Measurements from ENCODE around the gene VOPP1. TPM values are rescaled to one million over a fixed set of nuclear protein-coding genes. Genes with fewer than 3 reads are reported as not detected.

VOPP1 gene
- total RNA-seq, 1 donor from 2014 or later, result 50.7 TPM

GRCh38 chr7:55563596-55564325 lies 8.5 kb downstream of the VOPP1 start:
- H3K4me3 Mint-ChIP-seq, result no peak overlapping the region
- H3K4me1 Mint-ChIP-seq, result peaks cover 30% of the 10 kb centered on the region
- no peaks in the 10 kb centered on the region for H3K9me3 Mint-ChIP-seq
- H3K27ac Mint-ChIP-seq (ENCODE audit: unreplicated experiment), result no peak overlapping the region
- H3K36me3 Mint-ChIP-seq (ENCODE audit: low read depth), result no peaks in the 10 kb centered on the region
- H3K27me3 Mint-ChIP-seq (ENCODE audit: low read depth), result no peaks in the 10 kb centered on the region
- TF ChIP-seq CTCF (conservative IDR thresholded peaks at IDR 0.05), result no peak
- DNase-seq (ENCODE audit: low read depth, low spot score), result no peak

- no peaks in the 10 kb centered on the region for H3K27me3 Mint-ChIP-seq (ENCODE audit: low read depth)
- H3K36me3 Mint-ChIP-seq (ENCODE audit: low read depth), result no peaks in the 10 kb centered on the region
- H3K27ac Mint-ChIP-seq (ENCODE audit: unreplicated experiment), result no peak overlapping the region
- H3K4me1 Mint-ChIP-seq, result peaks cover 34% of the 10 kb centered on the region
- H3K9me3 Mint-ChIP-seq, result no peaks in the 10 kb centered on the region
- no peak overlapping the region for H3K4me3 Mint-ChIP-seq
- DNase-seq (ENCODE audit: low read depth, low spot score), result no peak
- TF ChIP-seq CTCF (conservative IDR thresholded peaks at IDR 0.05), result no peak
These were observed 10.6 kb downstream of the VOPP1 start for GRCh38 chr7:55561690-55562089.

DNA sequence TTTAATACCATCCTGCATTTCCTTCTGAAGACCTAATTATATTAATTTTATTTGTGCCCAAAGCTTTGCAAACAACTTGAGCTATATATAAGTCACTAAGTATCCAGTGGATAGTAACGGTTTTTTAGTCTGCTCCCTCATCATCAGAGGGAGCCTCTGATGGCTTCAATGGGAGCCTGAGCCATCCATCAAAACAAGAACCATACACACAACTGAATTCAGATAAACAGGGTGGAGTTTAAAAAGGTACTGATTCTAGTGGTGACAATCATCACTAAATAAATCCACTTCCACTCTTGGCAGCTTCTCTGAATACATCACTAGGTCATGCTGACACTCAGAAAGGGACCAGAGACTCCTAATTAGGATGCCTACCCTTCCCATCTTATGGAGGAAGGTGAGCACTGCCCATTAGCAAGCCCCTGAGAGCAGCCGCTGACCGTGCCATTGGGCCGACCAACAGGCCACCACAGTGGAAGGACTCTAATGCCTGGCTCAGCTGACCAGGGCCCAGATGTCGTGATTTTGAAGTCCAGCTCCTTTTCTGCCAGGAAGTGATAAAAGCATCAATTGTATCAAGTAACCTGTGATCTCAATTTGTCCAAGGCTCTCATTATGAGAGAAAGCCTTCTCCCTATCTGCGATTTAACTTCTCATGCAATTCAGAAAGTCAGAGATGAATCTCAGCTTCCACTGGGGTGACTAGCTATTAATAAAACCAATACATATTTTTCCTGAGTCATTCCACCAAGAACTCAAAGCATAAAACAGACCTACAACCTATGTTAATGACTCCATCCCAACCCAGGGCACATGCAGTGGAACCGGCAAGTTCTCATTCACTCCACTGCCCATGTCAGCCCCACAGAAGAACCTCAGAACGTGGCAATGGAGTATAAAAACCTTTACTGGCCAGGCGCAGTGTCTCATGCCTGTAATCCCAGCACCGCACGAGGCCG lies 13.1 kb downstream of the VOPP1 start:
- H3K4me3 Mint-ChIP-seq, result no peak overlapping the region
- no peaks in the 10 kb centered on the region for H3K27me3 Mint-ChIP-seq (ENCODE audit: low read depth)
- H3K9me3 Mint-ChIP-seq, result no peaks in the 10 kb centered on the region
- no peak for TF ChIP-seq CTCF (conservative IDR thresholded peaks at IDR 0.05)
- DNase-seq (ENCODE audit: low read depth, low spot score), result no peak
- H3K36me3 Mint-ChIP-seq (ENCODE audit: low read depth), result no peaks in the 10 kb centered on the region
- peaks cover 45% of the 10 kb centered on the region for H3K4me1 Mint-ChIP-seq
- H3K27ac Mint-ChIP-seq (ENCODE audit: unreplicated experiment), result no peak overlapping the region

- H3K27me3 Mint-ChIP-seq (ENCODE audit: low read depth), result no peaks in the 10 kb centered on the region
- H3K36me3 Mint-ChIP-seq (ENCODE audit: low read depth), result no peaks in the 10 kb centered on the region
- H3K9me3 Mint-ChIP-seq, result no peaks in the 10 kb centered on the region
- no peak for DNase-seq (ENCODE audit: low read depth, low spot score)
- H3K27ac Mint-ChIP-seq (ENCODE audit: unreplicated experiment), result no peak overlapping the region
- TF ChIP-seq CTCF (conservative IDR thresholded peaks at IDR 0.05), result no peak
- peaks cover 53% of the 10 kb centered on the region for H3K4me1 Mint-ChIP-seq
- H3K4me3 Mint-ChIP-seq, result no peak overlapping the region
These were observed 14.6 kb downstream of the VOPP1 start for GRCh38 chr7:55557666-55558188.

DNA sequence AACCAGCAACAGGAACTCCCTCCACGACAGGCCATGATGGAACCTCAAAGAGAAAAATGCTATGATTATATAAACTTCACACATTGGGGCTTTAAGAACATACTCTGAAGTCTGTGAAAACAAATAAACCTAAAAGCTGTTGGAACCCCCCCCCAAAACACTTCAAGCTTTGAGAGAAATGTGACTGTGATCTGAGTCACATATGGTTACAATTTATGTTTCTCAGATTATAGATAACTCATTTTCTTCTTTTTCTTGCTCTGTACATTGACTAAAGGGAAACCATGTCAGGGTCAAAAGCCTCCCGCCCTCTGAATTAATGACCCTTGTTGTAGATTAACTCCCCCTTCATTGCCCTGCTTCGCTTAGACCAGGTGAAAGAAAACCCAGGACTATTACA lies 15.8 kb downstream of the VOPP1 start:
- DNase-seq (ENCODE audit: low read depth, low spot score), result no peak
- Mint-ChIP-seq H3K27me3 (ENCODE audit: low read depth) (no peaks in the 10 kb centered on the region), H3K27ac (ENCODE audit: unreplicated experiment) (no peak overlapping the region), H3K4me1 (peaks cover 53% of the 10 kb centered on the region), H3K36me3 (ENCODE audit: low read depth) (no peaks in the 10 kb centered on the region), H3K9me3 (no peaks in the 10 kb centered on the region), H3K4me3 (no peak overlapping the region)
- TF ChIP-seq CTCF (conservative IDR thresholded peaks at IDR 0.05), result no peak
